ENCODE measurements around the gene EYA3.

EYA3 gene

DNA sequence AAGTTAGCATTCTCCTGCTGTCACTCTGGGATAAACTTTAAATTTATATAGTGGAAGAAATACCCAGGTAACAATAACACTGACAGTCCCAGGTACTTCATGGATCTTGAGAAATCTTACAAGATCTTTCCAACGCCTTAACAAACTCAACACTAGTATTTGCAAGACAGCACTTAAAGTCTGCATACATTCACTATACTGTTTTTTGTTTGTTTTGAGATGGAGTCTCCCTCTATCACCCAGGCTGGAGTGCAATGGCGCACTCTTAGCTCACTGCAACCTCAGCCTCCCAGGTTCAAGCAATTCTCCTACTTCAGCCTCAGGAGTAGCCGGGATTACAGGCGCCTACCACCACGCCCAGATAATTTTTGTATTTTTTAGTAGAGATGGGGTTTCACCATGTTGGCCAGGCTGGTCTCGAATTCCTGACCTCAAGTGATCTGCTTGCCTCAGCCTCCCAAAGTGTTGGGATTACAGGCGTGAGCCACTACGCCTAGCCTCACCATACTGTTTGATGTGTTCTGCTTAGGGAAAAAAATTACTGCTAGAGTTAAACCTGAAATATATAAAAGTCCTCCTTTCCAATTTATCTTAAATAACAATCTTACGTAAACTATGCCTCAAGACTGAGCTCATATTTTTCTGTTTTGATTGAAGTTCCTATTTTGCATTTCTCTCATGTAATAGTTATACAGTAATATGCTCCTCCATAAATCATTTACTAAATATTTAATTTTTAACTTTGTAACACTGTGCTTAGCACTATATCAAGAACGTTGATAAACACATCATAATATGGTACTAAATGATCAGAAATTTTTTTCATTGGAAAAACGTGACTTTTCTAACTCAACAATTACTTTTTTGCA, 17.5 kb downstream of the EYA3 start:
- no peak for DNase-seq

DNA sequence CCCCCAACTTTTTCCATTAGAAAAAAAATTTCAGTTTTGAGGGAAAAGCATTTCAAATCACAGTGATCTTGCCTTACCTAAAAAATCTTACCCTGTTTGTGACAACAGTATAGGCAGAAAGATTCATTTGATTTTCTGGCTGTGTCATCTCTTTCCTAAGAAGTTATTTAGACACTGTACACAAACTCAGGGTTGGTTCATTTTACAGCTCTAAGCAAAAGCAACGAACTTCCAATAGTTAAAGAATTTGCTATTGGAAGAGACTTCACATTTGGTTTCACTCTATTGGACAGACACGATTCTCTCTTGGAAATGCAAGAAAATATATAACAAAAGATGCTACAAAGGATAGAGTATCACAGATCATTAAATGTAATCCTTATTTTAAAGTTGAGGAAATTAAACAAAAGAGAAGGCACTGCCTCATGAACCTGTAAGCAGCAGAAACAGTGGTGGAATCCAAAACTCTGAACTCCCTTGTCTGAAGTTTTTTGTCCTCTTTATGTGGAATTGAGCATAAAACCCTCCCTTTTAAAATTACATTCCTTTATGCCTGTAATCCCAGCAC, 20.8 kb downstream of the EYA3 start:
- no peak for DNase-seq

DNA sequence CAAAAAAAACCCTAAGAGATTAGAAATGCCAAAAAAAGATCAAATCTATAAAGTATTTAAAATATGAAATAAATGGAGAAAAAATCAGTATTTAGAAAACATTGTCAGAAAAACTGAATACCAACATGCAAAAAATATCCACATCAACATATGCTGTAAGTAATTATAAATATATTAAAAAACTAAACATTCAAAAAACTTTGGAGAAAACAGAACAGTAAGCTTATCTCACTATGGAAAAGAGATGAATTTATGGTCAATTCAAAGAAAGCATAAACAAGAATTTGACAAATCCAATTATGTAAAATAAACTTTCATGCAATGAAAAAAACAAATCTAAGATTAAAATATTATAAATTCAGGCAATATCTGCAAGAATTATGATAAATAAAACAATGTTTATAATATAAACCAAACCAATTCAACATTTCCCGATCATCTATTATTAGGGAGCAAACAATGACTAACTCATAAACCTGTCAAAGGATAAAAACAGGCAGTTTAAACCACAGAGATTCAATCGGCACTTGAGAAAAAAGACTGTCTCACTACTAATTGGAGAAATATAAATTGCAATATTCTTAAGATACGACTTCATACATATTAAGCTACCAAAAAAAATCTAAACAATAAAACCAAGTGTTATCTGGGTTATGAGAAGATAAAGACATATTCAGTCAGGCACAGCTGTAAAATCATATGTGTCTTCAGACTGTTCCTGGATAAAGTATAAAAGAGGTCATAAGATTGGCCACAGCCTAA, 21.8 kb downstream of the EYA3 start:
- DNase-seq, result no peak

- DNase-seq, result no peak
Observed at GRCh38 chr1:28064064-28064463, 24.3 kb downstream of the EYA3 start.

GRCh38 chr1:28062806-28063205, 25.6 kb downstream of the EYA3 start:
- DNase-seq, result no peak

DNA sequence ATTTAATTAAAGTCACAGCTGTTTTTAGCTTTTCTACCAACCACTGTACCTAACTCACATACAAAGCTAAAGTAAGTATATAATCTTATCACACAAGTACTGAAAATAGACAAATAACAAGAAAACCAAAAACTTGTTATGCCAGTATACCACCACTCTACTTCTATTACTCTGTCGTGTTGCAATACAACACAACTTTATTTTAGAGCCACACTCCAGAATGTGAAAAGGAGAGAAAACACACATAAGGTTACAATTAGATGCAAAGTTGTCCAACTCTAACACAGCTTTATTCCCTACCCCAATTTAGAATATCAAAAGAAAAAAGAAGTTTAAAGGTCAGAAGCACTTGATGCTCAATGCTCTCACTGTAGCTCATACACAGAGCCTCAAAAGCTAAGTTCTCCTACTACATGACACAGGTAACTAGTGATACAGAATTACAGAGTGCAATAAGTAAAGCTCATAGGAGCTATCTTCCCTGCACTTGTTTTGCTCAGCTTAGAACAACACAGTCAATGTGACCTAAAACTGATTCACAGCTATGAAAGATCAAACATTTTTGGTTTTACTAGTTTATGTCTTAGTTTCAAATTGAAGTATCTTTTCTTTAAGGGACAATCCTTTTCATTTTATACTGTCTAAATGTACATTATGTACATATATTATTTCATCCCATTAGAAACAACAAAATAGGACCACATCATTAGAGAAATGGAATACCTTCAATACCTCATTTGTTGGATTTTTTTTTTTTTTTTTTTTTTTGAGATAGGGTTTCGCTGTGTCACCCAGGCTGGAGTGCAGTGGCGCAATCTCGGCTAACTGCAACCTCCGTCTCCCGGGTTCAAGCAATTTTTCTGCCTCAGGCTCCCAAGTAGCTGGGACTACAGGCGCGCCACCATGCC, 29.2 kb downstream of the EYA3 start:
- DNase-seq, result no peak

GRCh38 chr1:28058168-28058567, 30.2 kb downstream of the EYA3 start:
- DNase-seq, result no peak

GRCh38 chr1:28056129-28056925, 32.1 kb downstream of the EYA3 start:
- DNase-seq, result no peak

- DNase-seq, result no peak
Observed at GRCh38 chr1:28050776-28051175, 37.6 kb downstream of the EYA3 start.

DNA sequence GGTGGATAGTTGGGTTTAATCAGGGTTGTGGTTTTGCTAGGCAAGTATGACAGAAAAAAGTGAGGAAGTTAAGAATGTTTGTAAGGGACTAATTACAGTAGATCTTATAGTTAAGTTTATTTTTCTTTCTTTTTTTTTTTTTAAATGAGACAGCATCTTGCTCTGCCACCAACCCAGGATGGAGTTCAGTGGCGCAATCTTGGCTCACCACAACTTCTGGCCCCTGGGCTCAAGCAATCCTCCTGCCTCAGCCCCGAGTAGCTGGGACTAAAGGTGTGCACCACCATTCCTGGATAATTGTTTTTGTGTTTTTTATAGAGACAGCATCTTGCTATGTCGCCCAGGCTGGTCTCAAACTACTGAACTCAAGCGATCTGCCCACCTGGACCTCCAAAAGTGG, 41.7 kb downstream of the EYA3 start:
- DNase-seq, result no peak

- no peak for DNase-seq
Observed at GRCh38 chr1:28045777-28046176, 42.6 kb downstream of the EYA3 start.

GRCh38 chr1:28044399-28044798, 44.0 kb downstream of the EYA3 start:
- no peak for DNase-seq

- no peak for DNase-seq
Observed at GRCh38 chr1:28039341-28039740, 49.1 kb downstream of the EYA3 start.

DNA sequence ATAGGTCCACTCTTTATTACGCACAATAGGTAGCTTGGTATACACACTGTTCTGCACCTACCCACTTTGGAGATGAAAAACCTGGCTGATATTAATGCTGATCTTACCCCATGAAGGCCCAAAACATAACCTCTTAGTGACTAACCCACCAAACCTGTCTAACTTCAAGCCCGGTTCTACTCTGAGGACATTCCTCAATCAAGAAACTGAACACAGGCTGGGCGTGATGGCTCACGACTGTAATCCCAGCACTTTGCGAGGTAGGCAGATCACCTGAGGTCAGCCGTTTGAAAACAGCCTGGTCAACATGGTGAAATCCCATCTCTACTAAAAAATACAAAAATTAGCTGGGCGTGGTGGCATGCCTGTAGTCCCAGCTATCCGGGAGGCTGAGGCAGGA, 50.5 kb downstream of the EYA3 start:
- no peak for DNase-seq

DNA sequence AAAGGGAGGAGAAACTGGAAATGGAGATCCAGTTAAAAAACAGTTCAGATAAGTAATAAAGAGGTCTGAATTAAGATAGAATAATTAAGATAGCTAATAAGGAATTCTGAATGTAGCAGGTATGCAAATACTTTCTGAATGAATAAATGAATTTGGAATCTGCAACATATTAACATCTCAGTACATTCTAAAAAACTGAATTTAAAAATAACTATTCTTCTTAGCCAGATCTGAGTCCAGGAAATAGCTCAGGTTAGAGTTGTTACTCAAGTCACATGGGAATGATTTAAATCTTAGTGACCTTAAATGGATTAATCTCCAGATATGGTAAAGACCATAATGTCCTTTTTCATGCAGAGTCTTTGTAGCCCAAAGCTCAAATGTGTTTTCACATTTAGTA, 51.2 kb downstream of the EYA3 start:
- DNase-seq, result no peak

DNA sequence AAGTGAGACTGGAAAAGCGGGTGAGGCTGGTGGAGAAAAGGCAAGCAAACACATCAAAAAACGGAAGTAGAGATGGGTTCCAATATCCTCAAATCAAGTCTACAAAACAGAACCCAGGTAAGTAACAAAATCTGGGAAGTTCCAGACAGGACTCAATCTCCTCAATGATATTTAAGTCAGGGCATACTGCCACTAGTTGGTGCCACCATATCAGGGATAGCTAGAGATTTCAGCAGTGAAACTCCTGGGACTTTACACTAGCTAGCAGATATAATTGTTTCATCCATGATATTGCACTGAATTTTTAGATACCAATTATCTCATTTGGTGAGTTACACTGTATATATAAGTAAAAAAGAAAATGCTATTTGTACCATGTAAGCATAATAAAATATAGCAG, 52.0 kb downstream of the EYA3 start:
- DNase-seq, result no peak

DNA sequence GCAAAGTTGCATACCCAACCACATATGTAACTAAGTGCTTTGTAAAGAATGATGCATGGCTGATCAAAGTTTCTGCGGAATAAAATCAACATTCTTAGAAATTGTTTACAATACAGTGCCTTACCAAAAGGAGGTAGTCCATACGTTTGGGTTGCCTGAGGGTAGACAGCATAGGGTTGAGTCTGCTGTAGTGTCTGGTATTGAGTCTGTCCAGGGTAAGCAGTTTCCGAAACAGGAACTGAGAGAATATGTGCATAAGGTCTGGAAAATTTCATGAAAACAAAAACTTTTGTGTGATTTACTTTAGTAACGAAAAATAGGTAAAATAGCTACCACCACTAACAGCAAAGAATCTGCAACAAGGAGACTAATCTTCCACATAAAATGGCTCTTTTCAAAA, 53.0 kb downstream of the EYA3 start:
- DNase-seq, result no peak

GRCh38 chr1:28032281-28032680, 56.1 kb downstream of the EYA3 start:
- no peak for DNase-seq

DNA sequence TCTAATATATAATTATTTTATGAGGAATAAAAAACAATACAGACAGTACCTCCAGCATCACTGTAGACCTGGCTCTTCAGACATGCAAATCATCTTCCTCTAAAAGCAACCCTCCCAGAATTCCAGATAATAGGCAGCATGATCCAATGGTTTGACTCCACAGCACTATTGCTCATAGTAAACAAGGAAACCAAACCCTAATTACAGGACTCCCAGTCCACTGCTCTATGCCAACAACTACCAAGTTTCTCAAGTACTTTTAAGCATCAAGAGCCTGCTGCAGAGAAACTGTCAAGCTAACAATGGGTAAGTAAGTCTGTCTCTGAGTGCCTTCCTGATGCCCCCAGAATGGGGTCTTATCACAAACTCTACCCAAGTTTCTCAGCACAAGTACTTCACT, 57.2 kb downstream of the EYA3 start:
- DNase-seq, result no peak

DNA sequence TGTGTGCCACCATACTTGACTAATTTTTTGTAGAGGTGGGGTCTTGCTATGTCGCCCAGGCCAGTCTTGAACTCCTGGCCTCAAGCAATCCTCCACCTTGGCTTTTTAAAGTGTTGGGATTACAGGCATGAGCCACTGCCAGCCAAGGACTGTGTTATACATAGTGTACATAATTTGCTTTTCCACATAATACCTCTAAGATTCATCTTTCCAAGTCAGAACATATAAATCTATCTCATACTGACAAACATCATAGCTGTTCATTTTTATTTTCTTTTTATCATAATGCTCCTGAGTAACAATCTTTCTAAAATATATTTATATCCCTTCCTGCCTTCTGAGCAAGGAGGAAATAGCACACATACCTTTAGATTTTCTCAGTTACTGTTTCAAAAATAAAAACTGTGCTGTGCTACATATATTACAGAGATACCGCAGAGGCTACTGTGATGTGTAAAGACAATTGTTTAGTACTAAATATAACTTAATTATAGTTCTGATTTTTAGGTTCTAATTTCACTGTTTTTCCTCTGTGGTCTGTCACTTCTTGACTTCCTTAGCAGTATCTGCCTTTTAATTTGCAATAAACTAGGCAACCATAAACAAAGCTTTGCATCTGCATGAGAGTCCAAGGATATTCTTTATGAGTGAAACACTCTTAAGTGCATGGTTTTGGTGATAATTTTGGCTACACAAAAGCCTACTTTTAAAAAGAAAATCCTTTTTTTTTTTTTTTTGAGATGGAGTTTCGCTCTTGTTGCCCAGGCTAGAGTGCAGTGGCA, 59.3 kb downstream of the EYA3 start:
- no peak for DNase-seq

DNA sequence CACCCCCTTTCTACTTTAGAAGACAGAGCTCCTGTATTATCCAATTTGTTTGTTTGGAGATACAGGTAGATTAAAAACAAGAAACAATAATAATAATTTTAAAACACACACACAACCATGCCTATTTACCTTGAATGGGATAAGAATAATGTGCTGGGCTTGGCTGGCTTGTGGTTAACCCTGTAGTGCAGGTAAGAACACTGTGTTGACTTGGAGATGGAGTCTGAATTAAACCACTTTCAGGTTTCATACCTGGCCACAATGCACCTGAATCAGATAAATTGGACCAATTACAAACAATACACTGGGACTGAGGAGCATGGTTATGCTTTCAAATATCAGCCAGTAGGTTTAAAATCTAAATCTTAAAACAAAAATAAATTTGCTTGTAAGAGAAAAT, 60.8 kb downstream of the EYA3 start:
- DNase-seq, result no peak
